HG02970 (cell line): Measurements from ENCODE around the gene VCX3B.
"Not testable (repeated sequence)": the region's sequence is repeated elsewhere in the genome, so short reads cannot be mapped to it uniquely, and the experiment has no call there.

ENCODE experiments used
- ATAC-seq: cut with Tn5 transposase; IDR thresholded peaks from one replicate; pipeline ENCODE4 v1.9.1; 2021; ENCODE audit warnings: mild to moderate bottlenecking, moderate library complexity, moderate number of reproducible peaks; ENCODE audit not compliant: unreplicated experiment, low FRiP score

VCX3B gene

DNA sequence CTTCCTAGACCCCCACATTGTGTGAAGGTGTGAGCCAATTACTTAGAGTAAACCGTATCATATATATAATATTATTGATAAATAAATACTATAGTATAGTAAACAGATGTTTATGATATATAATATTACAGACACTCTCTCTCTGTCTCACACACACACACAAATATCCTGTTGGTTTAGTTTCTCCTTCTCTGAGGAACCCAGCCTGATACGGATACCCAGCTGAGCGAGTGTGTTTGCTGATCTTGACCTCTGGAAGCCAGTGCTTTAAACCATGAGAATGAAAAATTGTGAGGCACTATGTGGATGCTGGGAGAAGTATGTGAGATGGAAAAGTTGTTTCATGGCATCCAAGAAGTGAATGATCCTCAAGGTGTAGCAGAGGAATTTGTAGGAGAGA lies at the start of gene VCX3B:
VCX3B (plus strand) TSS at position 301 of the 400 bp plus-strand sequence. CDS start 621 bp downstream, outside the sequence.
- ATAC-seq = not testable (repeated sequence)

DNA sequence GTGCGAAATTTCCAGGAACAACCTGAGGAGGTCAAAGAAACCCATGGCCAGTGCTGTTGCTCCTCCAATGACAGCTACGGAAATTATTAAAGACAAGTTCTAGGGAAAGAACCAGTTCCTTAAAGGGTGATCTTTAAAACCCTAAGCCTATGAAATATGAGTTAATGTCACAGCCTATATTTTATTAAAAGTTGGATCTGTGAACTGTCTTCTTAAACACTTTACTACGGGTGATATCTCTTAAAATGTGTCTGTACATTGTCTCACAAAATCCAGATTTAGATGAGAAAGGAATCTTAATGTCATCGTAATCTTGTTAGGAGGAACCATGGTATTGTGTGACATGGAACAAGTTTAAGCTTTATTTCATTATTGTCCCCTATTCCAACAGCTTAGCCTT lies 46.3 kb upstream of the VCX3B start:
- no peak for ATAC-seq

DNA sequence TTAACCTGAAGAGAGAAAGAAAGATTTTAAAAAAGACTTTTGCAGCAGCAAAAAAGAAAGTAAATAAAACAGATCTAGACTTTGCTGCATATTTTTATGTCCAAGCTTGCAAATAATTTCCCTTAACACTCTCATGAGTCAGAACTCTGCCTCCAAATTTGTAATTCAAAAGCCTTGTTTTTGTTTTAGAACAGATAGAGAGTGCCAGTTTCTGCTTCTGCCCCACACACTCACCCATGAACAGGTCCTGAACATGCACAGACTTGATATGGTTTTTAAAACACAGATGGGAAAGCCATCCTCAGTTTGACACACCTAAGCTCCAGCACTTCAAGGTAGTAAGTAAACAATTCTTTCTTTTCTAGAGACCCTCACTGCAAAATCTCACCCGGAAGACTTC lies 39.7 kb upstream of the VCX3B start:
- ATAC-seq = no peak

DNA sequence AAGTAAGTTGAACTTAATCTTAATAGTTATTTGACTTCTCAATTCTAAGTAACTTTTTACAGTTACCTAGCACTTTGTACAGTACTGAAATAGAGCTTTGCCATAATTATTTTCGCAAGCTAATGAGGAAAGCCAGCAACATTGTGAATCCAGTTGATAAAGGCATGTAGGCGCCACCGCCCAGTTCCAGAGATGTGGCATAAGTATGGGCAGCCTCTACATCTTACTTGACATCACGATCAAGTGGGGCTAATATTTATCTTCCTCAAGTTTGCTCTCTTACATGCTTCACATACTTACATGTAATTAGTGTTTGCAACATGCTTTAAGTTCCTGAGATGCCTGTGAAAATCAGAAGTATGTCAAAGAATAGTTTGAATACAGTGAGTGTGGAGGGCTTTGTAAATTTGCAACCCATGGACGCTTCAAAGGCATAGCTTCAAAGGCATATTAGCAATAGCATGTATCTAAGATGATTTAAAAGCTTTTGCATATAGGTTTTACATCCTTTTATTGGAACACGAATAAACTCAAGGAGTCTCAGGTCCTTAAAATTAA lies 34.9 kb upstream of the VCX3B start:
- no peak for ATAC-seq

DNA sequence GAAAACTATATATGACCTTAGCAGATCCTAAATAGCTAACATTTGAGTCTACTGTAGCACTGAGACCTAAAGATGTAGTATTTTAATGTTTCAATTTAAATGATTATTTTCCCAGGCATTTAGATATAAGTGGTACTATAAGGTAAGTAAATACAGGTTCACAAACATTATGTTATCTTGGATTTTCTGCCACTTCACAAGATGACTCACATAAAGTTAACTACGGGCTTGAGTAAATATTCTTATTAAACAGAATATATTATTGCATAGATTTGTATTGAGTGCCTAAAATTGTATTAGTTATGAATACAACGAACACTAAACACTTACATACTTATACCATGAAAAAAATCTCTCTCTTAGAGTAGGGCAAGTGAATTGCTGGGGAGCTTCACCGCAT lies 34.2 kb upstream of the VCX3B start:
- ATAC-seq = no peak

DNA sequence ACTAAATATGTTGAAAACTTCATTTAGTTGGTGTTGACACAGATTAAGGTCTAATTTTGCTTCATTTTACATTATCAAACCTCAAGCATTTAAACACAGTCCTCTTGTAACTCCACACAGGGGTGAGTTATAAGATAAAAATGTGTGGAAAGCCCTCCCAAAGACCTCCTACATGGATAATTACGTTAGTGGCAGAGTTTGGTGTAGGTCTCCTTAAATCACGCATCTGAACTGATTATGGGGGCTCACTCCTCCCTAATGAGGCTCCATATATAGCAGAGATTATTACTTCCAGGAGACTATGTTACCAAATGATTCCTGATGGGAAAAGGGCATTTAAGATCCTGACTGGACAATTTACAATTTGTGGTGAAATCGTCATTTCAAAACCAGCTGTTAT lies 32.2 kb upstream of the VCX3B start:
- no peak for ATAC-seq

DNA sequence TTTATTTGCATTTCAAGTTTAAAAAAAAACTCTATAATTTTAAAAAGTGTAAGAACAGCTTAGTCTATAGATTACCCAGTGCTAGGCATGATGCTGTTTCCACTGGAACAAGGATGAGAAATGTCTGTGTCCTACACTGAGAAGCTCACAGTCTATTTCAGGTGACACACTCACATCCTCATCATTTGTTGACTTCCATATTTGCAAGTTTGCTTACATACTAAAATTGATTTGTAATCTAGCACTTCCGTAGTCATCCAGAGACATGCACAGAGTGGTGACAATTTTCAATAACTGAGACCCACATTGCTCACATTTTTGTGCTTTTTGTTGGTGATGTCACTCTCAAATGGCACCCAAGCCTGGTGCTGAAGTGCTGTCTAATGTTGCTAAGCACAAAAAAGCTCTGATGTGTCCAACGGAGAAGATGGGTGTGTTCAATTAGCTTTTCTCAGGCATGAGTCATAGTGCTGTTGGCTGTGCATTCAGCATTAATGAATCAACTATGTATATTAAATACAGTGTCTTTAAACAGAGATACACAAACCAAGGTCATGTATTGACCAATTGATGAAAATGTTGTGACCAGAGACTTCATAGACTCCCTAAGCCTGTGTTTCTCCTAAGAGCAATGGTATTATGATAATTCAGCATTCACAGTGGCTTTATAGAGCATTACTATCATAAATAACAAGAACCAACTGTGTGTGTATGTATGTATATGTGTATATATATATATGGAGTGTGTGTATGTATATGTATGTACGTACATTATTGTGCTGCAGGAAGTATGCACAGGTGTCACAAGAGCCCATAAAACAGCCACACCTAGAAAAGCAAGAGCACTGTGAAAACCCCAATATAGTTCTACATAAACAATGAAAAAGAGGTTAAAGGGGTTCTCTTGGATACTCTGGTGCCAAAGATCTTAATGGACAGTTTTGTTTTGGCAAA lies 31.2 kb upstream of the VCX3B start:
- ATAC-seq = no peak

DNA sequence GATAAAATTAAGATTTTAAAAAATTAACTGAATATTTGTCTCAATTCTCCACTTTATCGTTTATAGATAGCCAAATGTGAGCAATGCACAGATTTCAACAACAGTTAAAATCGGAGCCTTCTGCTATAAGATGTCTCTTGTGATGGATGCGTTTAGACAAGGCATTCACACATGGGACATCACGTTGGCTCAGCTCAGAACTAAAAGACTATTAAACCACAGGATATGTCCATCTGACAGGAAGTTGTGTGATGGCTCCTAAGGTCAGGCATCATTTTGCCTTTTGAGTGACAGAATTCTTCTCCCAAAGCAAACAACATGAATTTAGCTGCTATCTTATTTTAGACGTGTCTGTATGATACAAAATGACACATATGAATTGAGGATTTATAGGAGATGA lies 17.3 kb upstream of the VCX3B start:
- ATAC-seq = no peak

DNA sequence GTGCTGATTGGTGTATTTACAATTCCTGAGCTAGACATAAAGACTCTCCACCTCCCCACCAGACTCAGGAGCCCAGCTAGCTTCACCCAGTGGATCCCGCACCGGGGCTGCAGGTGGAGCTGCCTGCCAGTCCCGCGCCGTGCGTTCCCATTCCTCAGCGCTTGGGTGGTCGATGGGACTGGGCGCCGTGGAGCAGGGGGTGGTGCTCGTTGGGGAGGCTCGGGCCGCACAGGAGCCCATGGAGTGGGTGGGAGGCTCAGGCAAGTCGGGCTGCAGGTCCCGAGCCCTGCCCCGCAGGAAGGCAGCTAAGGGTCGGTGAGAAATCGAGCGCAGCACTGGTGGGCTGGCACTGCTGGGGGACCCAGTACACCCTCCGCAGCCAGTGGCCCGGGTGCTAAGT lies 12.3 kb upstream of the VCX3B start:
- not testable (repeated sequence) for ATAC-seq

DNA sequence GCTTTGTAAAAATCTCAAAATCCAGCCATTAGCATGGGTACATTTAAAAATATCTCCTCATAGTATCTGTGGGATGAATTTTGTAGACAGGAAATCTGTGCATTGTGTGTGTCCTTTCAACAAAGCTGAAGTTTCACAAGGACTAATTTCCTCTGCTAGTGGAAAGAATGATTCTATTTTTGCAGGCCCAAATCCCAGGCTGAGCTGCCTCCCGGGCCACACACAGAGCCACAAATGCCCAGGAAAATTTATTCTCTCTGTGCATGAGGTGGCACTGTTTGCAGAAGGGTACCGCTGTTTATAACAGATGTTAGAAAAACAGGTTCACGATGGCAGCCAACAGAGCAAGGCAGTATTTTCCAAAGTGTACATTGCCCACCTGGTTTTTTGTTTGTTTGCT lies 11.0 kb upstream of the VCX3B start:
- ATAC-seq = no peak

DNA sequence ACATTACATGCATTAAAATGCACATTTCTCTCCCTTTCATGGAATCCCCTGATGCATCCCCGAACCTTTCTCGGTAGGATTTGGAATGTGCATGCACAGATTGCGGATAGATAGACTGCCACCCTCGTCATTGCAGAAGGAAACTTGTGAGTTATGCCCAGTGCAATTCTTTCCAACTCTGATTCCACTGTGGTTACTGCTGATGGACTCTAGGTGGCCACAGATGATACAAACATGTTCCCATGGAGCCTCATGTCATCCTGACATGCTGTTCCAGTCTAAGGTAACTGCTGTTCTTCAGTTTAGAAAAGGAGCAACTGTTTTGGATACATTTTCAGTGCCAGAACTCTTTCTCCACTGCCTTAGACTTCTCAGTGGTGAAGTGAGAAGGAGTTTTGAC lies 9.1 kb upstream of the VCX3B start:
- no peak for ATAC-seq

DNA sequence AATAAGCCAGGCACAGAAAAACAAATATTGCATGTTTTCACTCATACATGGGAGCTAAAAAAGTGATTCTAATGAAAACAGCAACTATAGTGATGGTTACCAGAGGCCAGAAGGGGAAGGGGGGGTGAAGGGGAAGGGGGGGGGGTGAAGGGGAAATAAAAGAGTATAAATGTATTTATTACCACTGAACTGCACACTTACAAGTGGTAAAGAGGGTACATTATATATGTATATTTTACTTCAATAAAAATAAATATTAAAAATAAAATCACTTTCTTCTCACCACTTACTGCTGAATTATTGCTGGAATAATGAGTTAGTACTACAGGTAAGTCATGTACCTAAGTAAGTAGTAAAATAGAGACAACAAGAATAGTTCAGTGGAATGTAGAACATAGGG lies 2.1 kb upstream of the VCX3B start:
- no peak for ATAC-seq

DNA sequence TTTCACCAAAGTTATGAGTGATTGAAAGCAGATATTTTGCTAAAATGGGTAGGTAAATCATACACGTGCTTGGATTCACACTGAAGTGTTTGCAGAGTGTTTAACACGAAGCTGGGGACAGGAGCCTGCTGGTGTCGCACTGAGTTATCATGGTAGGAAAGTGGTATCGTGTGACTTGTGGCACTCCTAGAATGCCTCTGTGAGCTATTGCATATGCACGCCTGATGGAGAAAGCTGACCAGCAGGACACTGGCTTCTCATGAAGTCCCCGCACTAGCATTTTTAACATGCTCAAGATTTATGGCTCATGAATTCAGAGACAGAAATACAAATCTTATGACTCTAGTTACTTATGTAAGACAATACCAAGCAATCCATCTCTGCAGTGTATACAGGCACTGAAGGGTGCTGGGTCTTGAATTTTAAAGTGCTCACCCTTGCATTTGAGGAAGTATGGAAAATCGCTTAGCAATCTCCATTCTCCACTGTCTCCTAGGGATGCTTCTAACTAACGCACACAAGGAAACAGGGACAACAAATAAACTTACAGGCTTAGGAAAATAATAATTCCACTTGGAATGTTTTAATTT lies 19.8 kb downstream of the VCX3B start:
- no peak for ATAC-seq

DNA sequence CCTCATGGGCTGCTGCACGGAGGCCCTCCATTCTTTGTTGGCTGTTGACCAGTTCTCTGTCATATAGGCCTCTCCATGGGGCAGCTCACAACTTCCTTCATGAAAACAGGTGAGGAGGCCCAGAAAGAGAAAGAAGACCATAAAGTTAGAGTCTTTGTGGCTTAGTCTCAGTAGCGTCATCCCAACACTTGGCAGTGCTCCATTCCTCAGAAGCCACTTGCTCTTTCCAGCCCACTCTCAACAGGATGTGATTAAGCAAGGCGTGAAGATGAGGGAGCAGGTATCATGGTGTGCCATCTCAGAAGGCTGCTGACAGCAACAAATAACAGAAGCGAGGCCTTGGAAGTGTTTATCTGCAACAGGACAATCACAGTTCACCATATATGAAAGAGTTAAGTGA lies 30.4 kb downstream of the VCX3B start:
- ATAC-seq = not testable (repeated sequence)

DNA sequence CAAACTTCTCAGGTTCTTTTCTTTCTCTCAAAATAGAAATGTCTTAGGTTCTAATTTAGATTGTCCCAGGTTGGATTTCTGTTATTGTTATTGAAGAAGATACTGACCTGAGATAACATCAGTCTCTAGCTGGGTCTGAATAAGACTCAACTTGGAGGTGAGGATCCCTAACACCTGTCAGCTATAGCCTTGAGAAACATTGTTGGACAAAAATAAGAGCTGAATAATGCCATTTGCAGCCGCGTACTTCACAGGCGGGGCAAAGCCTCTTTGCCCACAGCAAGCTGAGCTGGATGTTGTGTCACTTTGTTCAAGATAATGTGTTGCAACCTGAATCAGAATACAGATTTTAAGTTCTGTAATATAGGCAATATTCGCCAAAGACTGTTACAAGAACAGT lies 35.6 kb downstream of the VCX3B start:
- ATAC-seq = no peak

DNA sequence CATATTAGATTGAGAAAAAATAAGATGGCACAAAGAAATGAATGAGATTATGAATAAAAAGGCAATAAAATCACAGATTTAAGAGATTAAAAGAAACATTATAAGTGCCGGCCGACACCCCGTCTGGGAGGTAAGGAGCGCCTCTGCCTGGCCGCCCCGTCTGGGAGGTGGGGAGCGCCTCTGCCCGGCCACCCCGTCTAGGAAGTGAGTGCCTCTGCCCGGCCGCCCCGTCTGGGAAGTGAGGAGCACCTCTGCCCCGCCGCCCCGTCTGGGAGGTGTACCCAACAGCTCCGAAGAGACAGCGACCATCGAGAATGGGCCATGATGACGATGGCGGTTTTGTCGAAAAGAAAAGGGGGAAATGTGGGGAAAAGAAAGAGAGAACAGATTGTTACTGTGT lies 37.5 kb downstream of the VCX3B start:
- not testable (repeated sequence) for ATAC-seq

DNA sequence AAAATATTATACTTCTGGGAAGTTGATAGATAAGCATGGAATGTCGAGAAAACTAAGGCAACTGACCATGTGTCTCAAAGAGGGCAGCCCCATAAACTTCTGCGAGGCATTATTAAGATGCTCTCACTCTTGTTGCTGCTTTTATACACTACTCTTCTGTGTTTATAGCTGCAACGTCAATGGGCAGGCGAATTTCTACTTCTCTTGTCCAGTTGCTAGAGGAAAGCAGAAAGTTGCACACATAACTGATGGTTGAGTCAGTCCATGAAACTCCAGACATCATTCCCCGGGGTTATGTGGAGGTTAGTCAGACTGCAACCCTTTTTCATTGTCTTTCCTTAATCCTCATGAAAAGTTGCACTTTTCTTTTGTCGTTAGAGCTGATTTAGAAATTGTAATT lies 39.8 kb downstream of the VCX3B start:
- no peak for ATAC-seq
